ENCODE results near the gene AP4B1.
"Not testable (repeated sequence)": the region's sequence is repeated elsewhere in the genome, so short reads cannot be mapped to it uniquely, and the experiment has no call there.

Gene AP4B1

GRCh38 chr1:113857776-113858175 lies 46.8 kb downstream of the AP4B1 start:
- DNase-seq = no peak

GRCh38 chr1:113856401-113856790 lies 48.2 kb downstream of the AP4B1 start:
- no peak for DNase-seq

GRCh38 chr1:113855630-113856400 lies 48.8 kb downstream of the AP4B1 start:
- no peak for DNase-seq

- no peak for DNase-seq
Observed at GRCh38 chr1:113854234-113854633, 50.4 kb downstream of the AP4B1 start.

- not testable (repeated sequence) for DNase-seq
Observed at GRCh38 chr1:113852694-113853093, 51.9 kb downstream of the AP4B1 start.

GRCh38 chr1:113850127-113850796 lies 54.3 kb downstream of the AP4B1 start:
- DNase-seq = peak in 1 of 5 experiments; percentile 41

- DNase-seq = no peak
Observed at GRCh38 chr1:113849072-113849471, 55.5 kb downstream of the AP4B1 start.

- no peak for DNase-seq
Observed at GRCh38 chr1:113846391-113847035, 58.1 kb downstream of the AP4B1 start.
